Cardiac muscle cell (in vitro differentiated cells and primary cell): ENCODE measurements around the gene CLEC3A. TPM values are rescaled to one million over a fixed set of nuclear protein-coding genes. Genes with fewer than 3 reads are reported as not detected.
"Not testable (repeated sequence)": the region's sequence is repeated elsewhere in the genome, so short reads cannot be mapped to it uniquely, and the experiment has no call there.

Experiments
- DNase-seq, 2 donors: peaks; one replicate each; pipeline versions ENCODE4 v3.0.0 to v3.0.0-alpha.2; 2010 to 2017; ENCODE audit warnings: low read depth in 1 of 2, low spot score in 1 of 2
- H3K27ac ChIP-seq: fragments of 200-600 bp; sonication (generic); 2 replicates; pipeline ENCODE4 v1.5.1; 2016
- H3K27me3 ChIP-seq: fragments of 200-600 bp; sonication (generic); 2 replicates; pipeline ENCODE4 v1.6.0; 2016; ENCODE audit warnings: control low read depth
- H3K36me3 ChIP-seq: fragments of 200-600 bp; sonication (generic); 2 replicates; pipeline ENCODE4 v1.5.1; 2016; ENCODE audit warnings: control low read depth
- H3K4me1 ChIP-seq: fragments of 200-600 bp; sonication (generic); 2 replicates; pipeline ENCODE4 v1.8.1; 2017; ENCODE audit warnings: low read depth, mild to moderate bottlenecking, mixed run types
- H3K4me3 ChIP-seq: fragments of 200-600 bp; sonication (generic); 2 replicates; pipeline ENCODE4 v1.5.1; 2016; ENCODE audit warnings: mild to moderate bottlenecking
- H3K9me3 ChIP-seq: fragments of 200-600 bp; sonication (generic); 2 replicates; pipeline ENCODE4 v1.5.1; 2017; ENCODE audit warnings: low read depth, mild to moderate bottlenecking, control low read depth
- polyA plus RNA-seq: library from polyadenylated mRNA; unstranded; fragments of >200 nt; fragmentation: Nextera tagmentation; extraction: Ambion mirVana; gene quantifications from 2 replicates; pipeline ENCODE4 v1.2.1, GENCODE V29; 2016
- total RNA-seq: library from RNA; depleted of rRNA; stranded (reverse); fragments of >200 nt; gene quantifications from 2 replicates; pipeline ENCODE4 v1.2.3, GENCODE V29; 2016
- TF ChIP-seq, protein P1 (sequence below): IDR thresholded peaks from 2 replicates; pipeline ENCODE4 v1.5.1; 2012; ENCODE audit warnings: low read depth, mild to moderate bottlenecking, low read length

The CLEC3A gene
- total and polyA plus RNA-seq, 2 experiments from 2014 or later: not detected

GRCh38 chr16:78057803-78058564 lies 35.6 kb downstream of the CLEC3A start:
- Histone ChIP-seq H3K4me1 (no peaks in the 10 kb centered on the region), H3K36me3 (no peaks in the 10 kb centered on the region), H3K4me3 (no peak overlapping the region), H3K9me3 (no peaks in the 10 kb centered on the region), H3K27ac (no peak overlapping the region), H3K27me3 (peaks cover 52% of the 10 kb centered on the region)
- DNase-seq: no peak
- TF ChIP-seq, protein P1, sequence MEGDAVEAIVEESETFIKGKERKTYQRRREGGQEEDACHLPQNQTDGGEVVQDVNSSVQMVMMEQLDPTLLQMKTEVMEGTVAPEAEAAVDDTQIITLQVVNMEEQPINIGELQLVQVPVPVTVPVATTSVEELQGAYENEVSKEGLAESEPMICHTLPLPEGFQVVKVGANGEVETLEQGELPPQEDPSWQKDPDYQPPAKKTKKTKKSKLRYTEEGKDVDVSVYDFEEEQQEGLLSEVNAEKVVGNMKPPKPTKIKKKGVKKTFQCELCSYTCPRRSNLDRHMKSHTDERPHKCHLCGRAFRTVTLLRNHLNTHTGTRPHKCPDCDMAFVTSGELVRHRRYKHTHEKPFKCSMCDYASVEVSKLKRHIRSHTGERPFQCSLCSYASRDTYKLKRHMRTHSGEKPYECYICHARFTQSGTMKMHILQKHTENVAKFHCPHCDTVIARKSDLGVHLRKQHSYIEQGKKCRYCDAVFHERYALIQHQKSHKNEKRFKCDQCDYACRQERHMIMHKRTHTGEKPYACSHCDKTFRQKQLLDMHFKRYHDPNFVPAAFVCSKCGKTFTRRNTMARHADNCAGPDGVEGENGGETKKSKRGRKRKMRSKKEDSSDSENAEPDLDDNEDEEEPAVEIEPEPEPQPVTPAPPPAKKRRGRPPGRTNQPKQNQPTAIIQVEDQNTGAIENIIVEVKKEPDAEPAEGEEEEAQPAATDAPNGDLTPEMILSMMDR: no peak

GRCh38 chr16:78059806-78060205 lies 37.5 kb downstream of the CLEC3A start:
- H3K4me3 ChIP-seq, H3K4me1 ChIP-seq, DNase-seq, H3K36me3 ChIP-seq, H3K9me3 ChIP-seq, H3K27ac ChIP-seq: not testable (repeated sequence)
- peaks cover 52% of the 10 kb centered on the region for H3K27me3 ChIP-seq

DNA sequence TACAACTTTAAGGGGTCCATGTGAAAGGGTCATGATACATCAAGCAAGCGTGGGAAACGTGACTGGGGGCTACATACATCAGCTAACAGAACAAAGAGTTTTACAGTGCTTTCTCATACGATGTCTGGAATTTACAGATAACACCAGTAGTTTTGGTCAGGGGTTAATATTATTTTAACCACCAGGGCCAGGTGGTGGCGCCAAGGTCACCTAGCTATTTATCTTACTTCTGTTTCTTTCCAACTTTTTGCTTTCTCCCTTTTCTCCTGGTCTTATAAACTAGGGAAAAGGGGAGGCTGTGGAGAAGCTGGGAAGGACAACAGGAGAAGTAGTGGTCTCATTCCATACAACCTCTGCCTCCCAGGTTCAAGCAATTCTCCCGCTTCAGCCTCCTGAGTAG lies 37.9 kb downstream of the CLEC3A start:
- Histone ChIP-seq H3K27ac (no peak overlapping the region), H3K27me3 (peaks cover 53% of the 10 kb centered on the region), H3K36me3 (no peaks in the 10 kb centered on the region), H3K4me1 (no peaks in the 10 kb centered on the region), H3K4me3 (no peak overlapping the region), H3K9me3 (no peaks in the 10 kb centered on the region)
- TF ChIP-seq, protein P1: no peak
- DNase-seq: no peak

DNA sequence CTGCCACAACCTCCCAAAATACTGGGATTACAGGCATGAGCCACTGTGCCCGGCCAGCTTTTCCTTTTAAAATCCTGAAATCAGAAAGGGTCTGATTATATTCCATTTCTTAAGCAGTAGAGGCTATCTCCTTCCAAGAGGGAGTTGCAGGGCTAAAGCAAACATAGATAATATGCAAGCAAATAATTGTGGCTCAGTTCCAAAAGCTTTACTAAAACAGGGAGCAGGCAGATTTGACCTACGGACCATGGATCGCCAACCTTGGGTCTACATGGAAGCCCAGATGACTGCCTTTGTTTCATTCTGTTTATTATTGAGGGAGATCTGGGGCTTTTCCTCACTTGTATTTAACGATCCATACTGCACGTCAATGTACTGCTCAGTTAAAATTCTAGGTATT lies 38.5 kb downstream of the CLEC3A start:
- Histone ChIP-seq H3K4me3 (no peak overlapping the region), H3K27me3 (peaks cover 51% of the 10 kb centered on the region), H3K9me3 (no peaks in the 10 kb centered on the region), H3K4me1 (no peaks in the 10 kb centered on the region), H3K36me3 (no peaks in the 10 kb centered on the region), H3K27ac (no peak overlapping the region)
- TF ChIP-seq, protein P1: no peak
- DNase-seq: no peak

GRCh38 chr16:78065319-78065718 lies 43.0 kb downstream of the CLEC3A start:
- TF ChIP-seq, protein P1: no peak
- peaks cover 64% of the 10 kb centered on the region for H3K27me3 ChIP-seq
- H3K9me3 ChIP-seq: no peaks in the 10 kb centered on the region
- H3K4me1 ChIP-seq: no peaks in the 10 kb centered on the region
- peak in 1 of 2 donors; percentile 13 for DNase-seq
- H3K4me3 ChIP-seq: no peak overlapping the region
- H3K36me3 ChIP-seq: no peaks in the 10 kb centered on the region
- H3K27ac ChIP-seq: no peak overlapping the region

DNA sequence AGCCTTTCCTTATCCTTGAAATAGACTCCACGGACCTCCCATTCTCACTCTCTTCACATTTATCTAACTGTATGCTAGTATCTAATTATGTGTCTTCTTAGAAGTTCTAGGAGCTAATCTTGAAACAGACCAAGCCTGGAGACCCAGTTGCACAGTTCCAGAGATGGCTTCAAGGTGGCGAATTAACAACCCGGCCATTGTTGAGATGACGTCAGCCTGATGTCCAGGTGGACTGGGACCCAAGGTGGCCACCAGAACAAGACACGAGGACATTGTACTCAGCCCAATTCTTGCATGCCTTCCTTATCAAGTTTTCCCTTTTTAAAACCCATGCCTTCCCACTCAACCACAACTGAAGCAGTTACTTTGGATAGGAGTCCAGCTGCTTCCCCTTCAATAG lies 47.6 kb downstream of the CLEC3A start:
- no peak overlapping the region for H3K4me3 ChIP-seq
- no peaks in the 10 kb centered on the region for H3K36me3 ChIP-seq
- DNase-seq: no peak
- peaks cover 84% of the 10 kb centered on the region for H3K27me3 ChIP-seq
- TF ChIP-seq, protein P1: no peak
- H3K4me1 ChIP-seq: no peaks in the 10 kb centered on the region
- H3K9me3 ChIP-seq: no peaks in the 10 kb centered on the region
- H3K27ac ChIP-seq: no peak overlapping the region
